Peyer's patch (tissue), 4 donors: ENCODE results near the gene ARHGAP24. TPM values are rescaled to one million over a fixed set of nuclear protein-coding genes. Genes with fewer than 3 reads are reported as not detected.

Source experiments
- DNase-seq, 3 donors: peaks; one replicate each; pipeline ENCODE4 v3.0.0-alpha.2; 2017 to 2019
- H3K27ac ChIP-seq, 4 donors: fragments of 200-600 bp; sonication (generic); one replicate each; pipeline ENCODE4 v1.5.1; 2016 to 2019
- H3K27me3 ChIP-seq, 2 donors: fragments of 200-600 bp; sonication (generic); one replicate each; pipeline ENCODE4 v1.5.1; 2019
- H3K36me3 ChIP-seq, 3 donors: fragments of 200-600 bp; sonication (generic); one replicate each; pipeline ENCODE4 v1.5.1; 2016 to 2019
- H3K4me1 ChIP-seq, 4 donors: fragments of 200-600 bp; sonication (generic); one replicate each; pipeline ENCODE4 v1.5.1; 2016 to 2019
- H3K4me3 ChIP-seq, 4 donors: fragments of 200-600 bp; sonication (generic); 1 replicate in 3 of 4; 2 replicates in 1 of 4; pipeline ENCODE4 v1.5.1; 2016 to 2019; ENCODE audit warnings: mild to moderate bottlenecking in 1 of 4
- H3K9me3 ChIP-seq, 4 donors: fragments of 200-600 bp; sonication (generic); one replicate each; pipeline ENCODE4 v1.5.1; 2016 to 2019; ENCODE audit warnings: mild to moderate bottlenecking in 1 of 4
- CTCF ChIP-seq, 6 experiments: fragments of 450-650 bp in 4 of 6; fragments of 200-600 bp in 2 of 6; sonication (generic) in 1 of 6; IDR thresholded peaks; one replicate each; pipeline ENCODE4 v1.5.1; 2017 to 2019; ENCODE audit warnings: antibody characterized with exemption in 6 of 6, mild to moderate bottlenecking in 3 of 6, moderate library complexity in 1 of 6
- POLR2A ChIP-seq, 2 donors: fragments of 450-650 bp; IDR thresholded peaks; one replicate each; pipeline ENCODE4 v1.5.1; 2017; ENCODE audit warnings: antibody characterized with exemption in 2 of 2, mild to moderate bottlenecking in 2 of 2, moderate library complexity in 2 of 2
- total RNA-seq, 4 donors: library from RNA; depleted of rRNA; stranded (reverse); fragments of >200 nt; gene quantifications; one replicate each; pipeline ENCODE4 v1.1.0, GENCODE V29; 2016

ARHGAP24 gene
- total RNA-seq, 4 donors from 2014 or later, result 4.7 to 330 (median 20.0) TPM

- DNase-seq, result no peak
- TF ChIP-seq POLR2A (IDR thresholded peaks at IDR 0.05) (no peak), CTCF (IDR thresholded peaks at IDR 0.05) (no peak)
- no peak overlapping the region for H3K27ac ChIP-seq
- H3K9me3 ChIP-seq, result no peaks in the 10 kb centered on the region
- H3K4me3 ChIP-seq, result no peak overlapping the region
- no peaks in the 10 kb centered on the region for H3K36me3 ChIP-seq
- H3K4me1 ChIP-seq, result no peaks in the 10 kb centered on the region
- H3K27me3 ChIP-seq, result no peaks in the 10 kb centered on the region
Observed at GRCh38 chr4:85986266-85986665, 511.3 kb downstream of the ARHGAP24 start.

GRCh38 chr4:85993641-85994040, 518.7 kb downstream of the ARHGAP24 start:
- Histone ChIP-seq H3K4me1 (no peaks in the 10 kb centered on the region), H3K36me3 (no peaks in the 10 kb centered on the region), H3K27me3 (no peaks in the 10 kb centered on the region), H3K9me3 (no peaks in the 10 kb centered on the region), H3K4me3 (no peak overlapping the region), H3K27ac (no peak overlapping the region)
- no peak for DNase-seq
- no peak for TF ChIP-seq POLR2A (IDR thresholded peaks at IDR 0.05)
- no peak for TF ChIP-seq CTCF (IDR thresholded peaks at IDR 0.05)

GRCh38 chr4:85994576-85994975, 519.6 kb downstream of the ARHGAP24 start:
- no peak for DNase-seq
- TF ChIP-seq CTCF (IDR thresholded peaks at IDR 0.05), result no peak
- no peak for TF ChIP-seq POLR2A (IDR thresholded peaks at IDR 0.05)
- no peaks in the 10 kb centered on the region for H3K9me3 ChIP-seq
- H3K36me3 ChIP-seq, result no peaks in the 10 kb centered on the region
- H3K27me3 ChIP-seq, result no peaks in the 10 kb centered on the region
- H3K4me1 ChIP-seq, result no peaks in the 10 kb centered on the region
- no peak overlapping the region for H3K27ac ChIP-seq
- no peak overlapping the region for H3K4me3 ChIP-seq

- Histone ChIP-seq H3K4me3 (no peak overlapping the region), H3K27ac (no peak overlapping the region), H3K9me3 (no peaks in the 10 kb centered on the region), H3K27me3 (no peaks in the 10 kb centered on the region), H3K4me1 (no peaks in the 10 kb centered on the region), H3K36me3 (no peaks in the 10 kb centered on the region)
- no peak for DNase-seq
- TF ChIP-seq POLR2A (IDR thresholded peaks at IDR 0.05), result no peak
- no peak for TF ChIP-seq CTCF (IDR thresholded peaks at IDR 0.05)
Observed at GRCh38 chr4:85995361-85995760, 520.4 kb downstream of the ARHGAP24 start.

GRCh38 chr4:86001591-86001990, 526.6 kb downstream of the ARHGAP24 start:
- no peak overlapping the region for H3K4me3 ChIP-seq
- H3K36me3 ChIP-seq, result no peaks in the 10 kb centered on the region
- H3K27me3 ChIP-seq, result no peaks in the 10 kb centered on the region
- TF ChIP-seq POLR2A (IDR thresholded peaks at IDR 0.05), result no peak
- TF ChIP-seq CTCF (IDR thresholded peaks at IDR 0.05), result no peak
- no peaks in the 10 kb centered on the region for H3K9me3 ChIP-seq
- H3K4me1 ChIP-seq, result no peaks in the 10 kb centered on the region
- no peak overlapping the region for H3K27ac ChIP-seq
- DNase-seq, result no peak

GRCh38 chr4:86004030-86004429, 529.1 kb downstream of the ARHGAP24 start:
- H3K9me3 ChIP-seq, result no peaks in the 10 kb centered on the region
- no peak overlapping the region for H3K27ac ChIP-seq
- H3K4me1 ChIP-seq, result no peaks in the 10 kb centered on the region
- H3K27me3 ChIP-seq, result no peaks in the 10 kb centered on the region
- H3K4me3 ChIP-seq, result no peak overlapping the region
- no peak for TF ChIP-seq CTCF (IDR thresholded peaks at IDR 0.05)
- no peak for TF ChIP-seq POLR2A (IDR thresholded peaks at IDR 0.05)
- no peaks in the 10 kb centered on the region for H3K36me3 ChIP-seq
- no peak for DNase-seq
